ENCODE data around the gene ARTN.

Gene ARTN

DNA sequence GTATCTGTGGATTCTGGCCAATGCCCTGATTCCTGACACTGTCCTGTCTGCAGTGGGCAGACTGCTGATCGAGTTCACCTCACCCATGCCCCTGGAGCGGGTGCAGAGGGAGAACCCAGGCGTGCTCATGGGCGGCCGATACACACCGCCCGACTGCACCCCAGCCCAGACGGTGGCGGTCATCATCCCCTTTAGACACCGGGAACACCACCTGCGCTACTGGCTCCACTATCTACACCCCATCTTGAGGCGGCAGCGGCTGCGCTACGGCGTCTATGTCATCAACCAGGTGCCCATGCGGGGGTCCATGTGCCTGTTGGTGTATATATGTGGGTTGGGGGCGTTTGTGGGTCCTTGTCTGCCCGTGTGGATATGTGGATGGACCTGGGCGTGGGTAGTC is 48.0 kb downstream of the ARTN start:
- H3K27me3 ChIP-seq (ENCODE audit: insufficient read depth, low read length): no peaks in the 10 kb centered on the region
- H3K4me3 ChIP-seq (ENCODE audit: low read length): no peak overlapping the region
- H3K27ac ChIP-seq (ENCODE audit: low read length): no peak overlapping the region
- H3K9me3 ChIP-seq (ENCODE audit: insufficient read depth, low read depth, low read length): no peaks in the 10 kb centered on the region
- H3K36me3 ChIP-seq (ENCODE audit: insufficient read depth, low read depth, low read length): peaks cover 49% of the 10 kb centered on the region
- H3K4me1 ChIP-seq (ENCODE audit: insufficient read depth, low read length): peaks cover 7% of the 10 kb centered on the region; the same call in 1 of the 2 replicates
- H3K9ac ChIP-seq (ENCODE audit: low read depth, low read length): no peak overlapping the region

- Histone ChIP-seq H3K9ac (ENCODE audit: low read depth, low read length) (no peak overlapping the region), H3K27ac (ENCODE audit: low read length) (no peak overlapping the region), H3K4me3 (ENCODE audit: low read length) (no peak overlapping the region), H3K27me3 (ENCODE audit: insufficient read depth, low read length) (no peaks in the 10 kb centered on the region), H3K9me3 (ENCODE audit: insufficient read depth, low read depth, low read length) (no peaks in the 10 kb centered on the region), H3K36me3 (ENCODE audit: insufficient read depth, low read depth, low read length) (peaks cover 44% of the 10 kb centered on the region), H3K4me1 (ENCODE audit: insufficient read depth, low read length) (peaks cover 7% of the 10 kb centered on the region; the same call in 1 of the 2 replicates)
Measured at GRCh38 chr1:43982241-43982640, 48.6 kb downstream of the ARTN start.

DNA sequence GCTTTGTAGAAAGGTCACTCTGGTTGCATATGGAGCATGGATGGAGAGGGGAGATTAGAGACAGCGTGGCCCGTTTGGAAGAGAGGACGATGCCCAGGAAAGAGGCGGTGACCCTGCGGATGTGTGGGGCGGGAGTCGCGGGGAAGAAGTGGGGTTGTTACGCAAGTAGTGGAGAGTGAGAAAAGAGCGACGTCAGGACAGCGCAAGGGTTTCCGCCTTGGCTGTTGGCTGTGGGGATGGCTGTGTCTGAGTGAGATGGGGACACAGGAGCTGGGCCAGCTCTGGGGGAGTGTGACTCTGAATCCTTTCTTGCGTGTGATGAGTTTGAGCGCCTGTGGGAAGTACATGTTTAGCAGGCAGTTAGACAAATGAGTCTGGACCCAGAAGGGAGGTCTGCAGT is 49.2 kb downstream of the ARTN start:
- peaks cover 38% of the 10 kb centered on the region for H3K36me3 ChIP-seq (ENCODE audit: insufficient read depth, low read depth, low read length)
- H3K27me3 ChIP-seq (ENCODE audit: insufficient read depth, low read length): no peaks in the 10 kb centered on the region
- H3K27ac ChIP-seq (ENCODE audit: low read length): no peak overlapping the region
- H3K4me1 ChIP-seq (ENCODE audit: insufficient read depth, low read length): peaks cover 7% of the 10 kb centered on the region; the same call in 1 of the 2 replicates
- no peak overlapping the region for H3K4me3 ChIP-seq (ENCODE audit: low read length)
- no peaks in the 10 kb centered on the region for H3K9me3 ChIP-seq (ENCODE audit: insufficient read depth, low read depth, low read length)
- no peak overlapping the region for H3K9ac ChIP-seq (ENCODE audit: low read depth, low read length)

DNA sequence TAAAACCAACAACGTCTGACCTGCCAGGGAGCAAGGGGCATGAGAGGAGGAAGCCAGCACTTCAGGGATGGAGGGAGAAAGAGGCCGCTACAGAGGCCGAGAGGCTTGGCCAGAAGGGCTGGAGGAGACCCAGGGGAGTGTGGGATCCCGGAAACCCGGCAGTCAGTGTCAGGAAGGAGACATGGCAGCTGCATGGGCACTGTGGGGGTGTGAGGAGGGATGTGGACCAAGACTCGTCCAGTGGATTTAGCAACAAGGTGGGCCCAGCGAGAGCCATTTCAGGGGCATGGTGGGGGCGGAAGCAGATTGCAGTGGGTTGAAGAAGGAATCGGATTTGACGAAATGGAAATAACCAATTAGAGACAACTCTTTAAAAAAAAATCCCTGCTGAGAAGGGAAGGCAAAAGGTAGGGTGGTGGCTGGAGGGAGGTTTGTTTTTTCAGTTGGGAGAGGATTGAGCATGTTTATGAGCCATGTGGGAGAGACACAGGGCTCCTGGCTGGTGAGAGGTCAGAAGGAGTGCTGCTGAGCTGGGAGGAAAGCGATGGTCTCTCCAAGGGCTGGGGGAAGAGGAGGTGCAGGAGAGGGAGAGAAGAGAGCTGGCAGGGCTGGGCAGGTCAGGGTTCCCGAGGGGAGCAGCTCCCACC is 49.8 kb downstream of the ARTN start:
- Histone ChIP-seq H3K9me3 (ENCODE audit: insufficient read depth, low read depth, low read length) (no peaks in the 10 kb centered on the region), H3K27me3 (ENCODE audit: insufficient read depth, low read length) (no peaks in the 10 kb centered on the region), H3K27ac (ENCODE audit: low read length) (no peak overlapping the region), H3K4me3 (ENCODE audit: low read length) (no peak overlapping the region), H3K9ac (ENCODE audit: low read depth, low read length) (no peak overlapping the region), H3K4me1 (ENCODE audit: insufficient read depth, low read length) (peaks cover 3% of the 10 kb centered on the region; the same call in 1 of the 2 replicates), H3K36me3 (ENCODE audit: insufficient read depth, low read depth, low read length) (peaks cover 34% of the 10 kb centered on the region)

DNA sequence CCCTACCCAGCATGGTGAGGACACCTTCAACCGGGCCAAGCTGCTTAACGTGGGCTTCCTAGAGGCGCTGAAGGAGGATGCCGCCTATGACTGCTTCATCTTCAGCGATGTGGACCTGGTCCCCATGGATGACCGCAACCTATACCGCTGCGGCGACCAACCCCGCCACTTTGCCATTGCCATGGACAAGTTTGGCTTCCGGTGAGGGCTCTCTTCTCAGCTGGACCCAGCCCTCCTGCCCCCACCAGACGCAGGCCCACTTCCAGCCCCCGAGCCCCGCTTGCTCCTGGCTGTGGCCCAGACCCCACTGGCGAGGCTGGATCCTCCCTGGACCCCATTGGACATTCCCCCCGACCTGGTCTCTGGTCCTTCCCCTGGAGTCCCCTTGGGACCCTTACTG is 51.3 kb downstream of the ARTN start:
- Histone ChIP-seq H3K9me3 (ENCODE audit: insufficient read depth, low read depth, low read length) (no peaks in the 10 kb centered on the region), H3K4me3 (ENCODE audit: low read length) (no peak overlapping the region), H3K27me3 (ENCODE audit: insufficient read depth, low read length) (no peaks in the 10 kb centered on the region; the same call in 1 of the 2 replicates), H3K4me1 (ENCODE audit: insufficient read depth, low read length) (peaks cover 2% of the 10 kb centered on the region; the same call in 1 of the 2 replicates), H3K9ac (ENCODE audit: low read depth, low read length) (no peak overlapping the region), H3K27ac (ENCODE audit: low read length) (no peak overlapping the region), H3K36me3 (ENCODE audit: insufficient read depth, low read depth, low read length) (peaks cover 34% of the 10 kb centered on the region)

DNA sequence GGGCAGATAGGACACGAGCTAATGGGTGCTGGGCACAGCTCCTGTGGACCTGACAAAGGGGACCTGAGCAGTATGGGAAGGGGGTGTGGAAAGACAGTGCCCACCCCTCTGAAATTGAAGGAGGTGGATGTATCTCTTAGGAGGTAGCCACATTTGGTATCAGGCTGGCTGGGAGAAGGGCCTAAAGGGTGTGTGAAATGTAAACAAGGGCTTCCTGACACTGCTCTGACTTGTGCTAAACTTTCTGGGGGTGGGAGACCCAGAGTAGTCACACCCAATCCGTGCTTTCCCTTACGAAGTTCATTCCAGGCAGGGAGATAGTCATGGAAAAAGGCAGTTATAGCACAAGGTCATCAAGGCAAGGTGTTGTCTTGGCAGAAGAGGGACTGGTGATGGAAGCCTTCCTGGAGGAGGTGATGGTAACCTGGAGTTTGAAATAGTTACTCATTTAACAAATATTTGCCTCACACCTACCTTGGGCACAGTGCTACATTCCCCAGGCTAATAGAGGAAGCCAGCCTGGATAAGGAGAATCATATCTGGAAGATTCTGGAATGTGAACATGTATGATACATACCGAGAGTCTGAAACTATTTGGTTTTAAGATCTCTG is 52.5 kb downstream of the ARTN start:
- no peaks in the 10 kb centered on the region for H3K9me3 ChIP-seq (ENCODE audit: insufficient read depth, low read depth, low read length)
- no peaks in the 10 kb centered on the region; the same call in 1 of the 2 replicates for H3K27me3 ChIP-seq (ENCODE audit: insufficient read depth, low read length)
- H3K9ac ChIP-seq (ENCODE audit: low read depth, low read length): no peak overlapping the region
- H3K4me1 ChIP-seq (ENCODE audit: insufficient read depth, low read length): no peaks in the 10 kb centered on the region; the same call in 1 of the 2 replicates
- no peak overlapping the region for H3K27ac ChIP-seq (ENCODE audit: low read length)
- H3K36me3 ChIP-seq (ENCODE audit: insufficient read depth, low read depth, low read length): peaks cover 34% of the 10 kb centered on the region
- H3K4me3 ChIP-seq (ENCODE audit: low read length): no peak overlapping the region

DNA sequence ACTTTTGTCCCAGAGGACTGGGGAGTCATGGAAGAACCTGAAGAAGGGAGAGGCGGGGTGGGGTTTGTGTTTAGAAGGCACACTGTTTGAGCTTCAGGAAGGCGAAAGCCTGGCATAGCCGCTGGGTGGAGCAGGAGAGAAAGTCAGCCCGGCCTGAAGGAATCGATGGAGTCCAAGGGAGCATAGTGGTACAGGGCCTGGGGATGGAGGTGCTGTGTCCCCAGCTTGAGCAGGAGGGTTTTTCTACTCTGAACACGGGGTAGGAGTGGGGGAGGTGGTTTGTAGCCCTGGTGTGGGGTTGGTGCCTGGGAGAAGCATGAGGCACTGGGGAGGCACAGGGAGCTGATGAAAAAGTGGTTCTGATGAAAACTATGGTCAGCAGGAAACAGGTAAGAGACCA is 53.1 kb downstream of the ARTN start:
- H3K4me3 ChIP-seq (ENCODE audit: low read length): no peak overlapping the region
- H3K9me3 ChIP-seq (ENCODE audit: insufficient read depth, low read depth, low read length): no peaks in the 10 kb centered on the region
- no peak overlapping the region for H3K9ac ChIP-seq (ENCODE audit: low read depth, low read length)
- no peaks in the 10 kb centered on the region; the same call in 1 of the 2 replicates for H3K27me3 ChIP-seq (ENCODE audit: insufficient read depth, low read length)
- H3K27ac ChIP-seq (ENCODE audit: low read length): no peak overlapping the region
- H3K4me1 ChIP-seq (ENCODE audit: insufficient read depth, low read length): no peaks in the 10 kb centered on the region; the same call in 1 of the 2 replicates
- H3K36me3 ChIP-seq (ENCODE audit: insufficient read depth, low read depth, low read length): peaks cover 30% of the 10 kb centered on the region

Measured in iPS-20b (cell line).